CD4-positive, alpha-beta T cell treated with Interferon gamma for 1 hour (primary cell): ENCODE results near the gene FLII.
"Not testable (repeated sequence)": the region's sequence is repeated elsewhere in the genome, so short reads cannot be mapped to it uniquely, and the experiment has no call there.

Experiments used
- DNase-seq: peaks from one replicate; pipeline ENCODE4 v3.0.0-alpha.2; 2020

Gene FLII

GRCh38 chr17:18258356-18259038 lies at the start of gene FLII:
FLII (minus strand) TSS chr17:18258738; CDS start chr17:18258690, 48 bp downstream.
- DNase-seq = peak; percentile 21

GRCh38 chr17:18303206-18303605 lies 44.7 kb upstream of the FLII start:
- not testable (repeated sequence) for DNase-seq

- DNase-seq = no peak
These were observed 42.4 kb upstream of the FLII start for GRCh38 chr17:18300725-18301480.

DNA sequence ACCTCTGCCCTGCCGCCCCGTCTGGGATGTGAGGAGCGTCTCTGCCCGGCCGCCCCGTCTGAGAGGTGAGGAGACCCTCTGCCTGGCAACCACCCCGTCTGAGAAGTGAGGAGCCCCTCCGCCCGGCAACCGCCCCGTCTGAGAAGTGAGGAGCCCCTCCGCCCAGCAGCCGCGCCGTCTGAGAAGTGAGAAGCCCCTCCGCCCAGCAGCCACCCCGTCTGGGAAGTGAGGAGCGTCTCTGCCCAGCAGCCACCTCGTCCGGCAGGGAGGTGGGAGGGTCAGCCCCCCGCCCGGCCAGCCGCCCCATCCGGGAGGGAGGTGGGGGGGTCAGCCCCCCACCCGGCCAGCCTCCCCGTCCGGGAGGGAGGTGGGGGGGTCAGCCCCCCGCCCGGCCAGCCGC lies 39.5 kb upstream of the FLII start:
- not testable (repeated sequence) for DNase-seq

DNA sequence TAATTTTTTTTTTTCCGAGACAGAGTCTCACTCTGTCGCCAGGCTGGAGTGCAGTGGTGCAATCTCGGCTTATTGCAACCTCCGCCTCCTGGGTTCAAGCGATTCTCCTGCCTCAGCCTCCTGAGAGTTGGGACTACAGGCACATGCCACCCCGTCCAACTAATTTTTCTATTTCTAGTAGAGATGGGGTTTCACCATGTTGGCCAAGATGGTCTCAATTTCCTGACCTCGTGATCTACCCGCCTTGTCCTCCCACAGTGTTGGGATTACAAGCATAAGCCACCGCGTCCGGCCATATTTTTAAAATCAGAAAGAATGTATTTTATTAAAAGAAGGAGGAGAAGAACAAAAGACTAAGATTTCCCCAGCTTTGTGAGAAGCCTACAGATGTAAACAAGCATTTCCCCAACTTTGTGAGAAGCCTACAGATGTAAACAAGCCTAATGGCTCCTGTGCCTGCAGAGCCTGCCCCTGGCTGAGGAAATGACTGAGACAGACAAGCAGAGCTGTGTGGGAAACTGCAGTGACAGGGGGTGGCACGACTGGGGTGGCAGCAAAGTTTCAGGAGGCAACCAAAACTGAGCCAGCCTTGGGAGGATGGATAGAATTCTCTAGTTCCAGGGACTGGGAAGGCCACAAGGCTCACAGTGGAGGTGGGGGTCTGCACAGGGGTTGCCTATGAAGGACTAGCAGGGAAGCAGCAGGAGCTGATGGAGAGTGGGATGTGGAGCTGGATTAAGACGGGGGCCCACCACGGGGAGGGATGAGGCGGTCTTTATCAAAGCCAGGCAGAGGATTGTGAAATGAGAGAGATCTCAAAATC lies 33.4 kb upstream of the FLII start:
- DNase-seq = no peak

DNA sequence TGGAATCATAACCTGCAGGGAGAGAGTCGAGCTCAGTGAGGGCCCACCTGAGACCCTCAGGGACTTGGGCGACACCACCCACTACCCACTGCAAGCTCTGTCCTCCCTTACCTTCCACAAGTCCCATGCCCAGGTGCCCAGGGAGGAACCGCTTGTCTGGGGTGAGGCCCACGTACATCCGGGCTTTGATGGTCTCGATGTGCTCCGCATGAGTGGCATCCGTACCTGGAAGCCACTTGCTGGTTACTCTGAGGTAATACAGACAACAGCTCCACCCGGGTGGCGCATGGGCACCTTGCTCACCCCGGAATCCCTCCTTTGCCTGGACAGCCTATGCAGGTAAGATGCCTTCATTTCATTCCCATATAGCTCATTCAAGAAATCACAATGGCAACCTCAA lies 26.8 kb upstream of the FLII start:
- no peak for DNase-seq

DNA sequence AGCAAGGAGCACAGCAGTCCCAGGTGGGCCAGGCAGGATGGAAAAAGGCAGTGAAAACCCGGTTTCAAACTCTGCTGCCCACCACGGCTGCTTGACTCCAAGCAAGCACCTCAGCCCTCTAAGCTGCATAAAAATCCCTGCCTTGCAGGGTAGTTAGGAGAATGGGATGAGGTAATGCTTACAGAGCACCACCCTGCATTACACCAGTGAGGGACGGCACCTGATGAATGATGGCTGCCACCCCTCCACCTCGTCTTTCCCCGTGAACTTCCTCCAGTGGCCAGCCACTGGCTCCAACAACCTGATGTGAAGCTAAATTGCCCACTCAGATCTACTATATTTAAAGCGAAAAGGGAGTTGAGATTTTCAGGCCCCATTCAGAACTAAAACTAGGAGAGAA lies 23.2 kb upstream of the FLII start:
- DNase-seq = no peak

GRCh38 chr17:18280766-18281371 lies 22.3 kb upstream of the FLII start:
- DNase-seq = no peak

DNA sequence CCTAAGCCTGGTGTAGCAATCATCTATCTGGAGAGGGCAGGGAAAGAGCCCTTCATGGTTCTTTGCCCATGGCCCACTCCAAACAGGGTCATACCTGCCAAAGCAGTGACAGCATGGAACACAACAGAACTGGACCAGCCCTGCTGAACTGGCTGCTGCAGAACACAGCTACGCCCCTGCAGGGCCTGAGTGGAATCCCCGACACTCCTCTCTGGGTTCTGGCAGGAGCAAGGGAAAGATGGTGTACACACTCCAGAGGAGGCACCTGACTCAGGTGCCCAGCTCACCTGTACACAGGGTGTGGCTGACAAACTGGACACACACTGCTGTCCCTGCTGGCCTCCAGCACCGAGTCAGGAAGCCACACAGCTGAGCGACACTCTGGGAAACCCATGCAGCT lies 21.7 kb upstream of the FLII start:
- no peak for DNase-seq

- no peak for DNase-seq
These were observed 20.3 kb upstream of the FLII start for GRCh38 chr17:18278867-18279266.

GRCh38 chr17:18277076-18277475 lies 18.5 kb upstream of the FLII start:
- DNase-seq = no peak

GRCh38 chr17:18270046-18270931 lies 11.8 kb upstream of the FLII start:
- DNase-seq = no peak

DNA sequence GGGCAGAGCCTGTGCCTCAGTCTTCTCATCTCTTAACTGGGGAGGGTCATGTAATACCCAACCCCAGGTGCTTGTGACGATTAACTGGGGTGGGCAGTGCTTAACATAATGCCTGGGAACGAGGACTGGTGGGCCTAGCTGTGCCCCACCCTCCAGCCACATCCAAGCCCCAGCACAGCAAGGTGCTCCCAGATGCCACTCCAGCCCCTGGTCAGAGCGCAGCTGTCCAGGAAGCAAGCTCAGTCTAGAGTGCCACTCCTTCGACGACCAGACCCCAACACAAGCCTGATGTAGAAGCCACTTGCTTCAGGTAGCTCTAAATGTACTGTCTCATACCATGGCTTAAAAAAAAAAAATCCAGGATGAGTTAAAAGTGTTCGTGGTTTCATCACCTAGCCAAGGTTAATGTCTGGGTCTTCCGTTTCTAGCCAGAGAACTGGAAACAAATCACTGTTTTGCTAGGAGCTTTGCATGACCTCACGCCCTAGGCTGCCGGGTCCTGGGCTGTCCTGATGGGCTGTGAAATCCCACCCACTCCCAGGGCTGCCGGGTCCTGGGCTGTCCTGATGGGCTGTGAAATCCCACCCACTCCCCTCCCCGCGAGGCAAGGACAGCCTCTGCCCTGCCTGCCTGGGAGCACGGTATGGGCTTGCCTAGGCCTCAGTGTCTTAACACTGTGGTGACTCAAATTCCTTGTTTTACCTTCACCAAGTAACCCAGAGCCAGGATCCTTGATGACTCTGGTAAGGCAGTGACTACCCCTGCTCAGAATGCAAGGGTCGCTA lies 9.6 kb upstream of the FLII start:
- no peak for DNase-seq

- DNase-seq = no peak
These were observed 8.8 kb upstream of the FLII start for GRCh38 chr17:18267366-18267765.

DNA sequence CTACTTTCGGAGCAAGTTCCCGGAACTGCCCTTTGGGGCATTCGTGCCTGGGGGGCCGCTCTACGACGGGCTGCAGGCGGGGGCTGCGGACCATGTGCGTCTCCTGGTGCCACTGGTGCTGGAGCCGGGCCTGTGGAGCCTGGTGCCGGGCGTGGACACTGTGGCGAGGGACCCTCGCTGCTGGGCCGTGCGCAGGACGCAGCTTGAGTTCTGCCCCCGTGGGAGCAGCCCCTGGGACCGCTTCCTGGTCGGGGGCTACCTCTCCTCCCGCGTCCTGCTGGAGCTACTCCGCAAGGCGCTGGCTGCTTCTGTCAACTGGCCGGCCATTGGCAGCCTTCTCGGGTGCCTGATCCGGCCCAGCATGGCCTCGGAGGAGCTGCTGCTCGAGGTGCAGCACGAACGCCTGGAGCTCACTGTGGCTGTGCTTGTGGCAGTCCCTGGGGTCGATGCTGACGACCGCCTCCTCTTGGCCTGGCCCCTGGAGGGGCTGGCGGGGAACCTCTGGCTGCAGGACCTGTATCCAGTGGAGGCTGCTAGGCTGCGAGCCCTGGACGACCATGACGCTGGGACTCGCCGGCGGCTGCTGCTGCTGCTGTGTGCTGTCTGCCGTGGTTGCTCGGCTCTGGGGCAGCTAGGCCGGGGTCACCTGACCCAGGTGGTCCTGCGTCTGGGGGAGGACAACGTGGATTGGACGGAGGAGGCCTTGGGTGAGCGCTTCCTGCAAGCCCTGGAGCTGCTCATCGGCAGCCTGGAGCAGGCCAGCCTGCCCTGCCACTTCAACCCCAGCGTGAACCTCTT lies 5.5 kb upstream of the FLII start:
- no peak for DNase-seq

DNA sequence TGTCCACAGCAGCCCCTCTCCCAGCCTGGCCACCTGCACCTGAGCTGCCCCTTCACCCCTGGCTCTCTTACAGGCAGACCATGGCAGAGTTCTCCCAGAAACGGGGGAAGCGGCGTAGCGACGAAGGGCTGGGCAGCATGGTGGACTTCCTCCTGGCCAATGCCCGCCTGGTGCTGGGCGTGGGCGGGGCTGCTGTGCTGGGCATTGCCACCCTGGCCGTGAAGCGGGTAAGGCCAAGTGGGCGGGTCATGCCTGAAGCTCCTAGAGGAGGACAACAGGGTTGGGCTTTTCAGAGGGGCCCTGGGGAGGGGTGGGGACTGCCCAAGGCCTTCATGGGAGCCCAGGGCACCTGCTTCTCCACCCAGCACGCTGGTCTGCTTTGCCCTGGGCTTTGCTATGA lies 4.1 kb upstream of the FLII start:
- no peak for DNase-seq

GRCh38 chr17:18262111-18262510 lies 3.6 kb upstream of the FLII start:
- DNase-seq = no peak

- no peak for DNase-seq
These were observed 3.1 kb upstream of the FLII start for GRCh38 chr17:18261659-18262058.

GRCh38 chr17:18261146-18261515 lies 2.6 kb upstream of the FLII start:
- DNase-seq = peak; percentile 31

DNA sequence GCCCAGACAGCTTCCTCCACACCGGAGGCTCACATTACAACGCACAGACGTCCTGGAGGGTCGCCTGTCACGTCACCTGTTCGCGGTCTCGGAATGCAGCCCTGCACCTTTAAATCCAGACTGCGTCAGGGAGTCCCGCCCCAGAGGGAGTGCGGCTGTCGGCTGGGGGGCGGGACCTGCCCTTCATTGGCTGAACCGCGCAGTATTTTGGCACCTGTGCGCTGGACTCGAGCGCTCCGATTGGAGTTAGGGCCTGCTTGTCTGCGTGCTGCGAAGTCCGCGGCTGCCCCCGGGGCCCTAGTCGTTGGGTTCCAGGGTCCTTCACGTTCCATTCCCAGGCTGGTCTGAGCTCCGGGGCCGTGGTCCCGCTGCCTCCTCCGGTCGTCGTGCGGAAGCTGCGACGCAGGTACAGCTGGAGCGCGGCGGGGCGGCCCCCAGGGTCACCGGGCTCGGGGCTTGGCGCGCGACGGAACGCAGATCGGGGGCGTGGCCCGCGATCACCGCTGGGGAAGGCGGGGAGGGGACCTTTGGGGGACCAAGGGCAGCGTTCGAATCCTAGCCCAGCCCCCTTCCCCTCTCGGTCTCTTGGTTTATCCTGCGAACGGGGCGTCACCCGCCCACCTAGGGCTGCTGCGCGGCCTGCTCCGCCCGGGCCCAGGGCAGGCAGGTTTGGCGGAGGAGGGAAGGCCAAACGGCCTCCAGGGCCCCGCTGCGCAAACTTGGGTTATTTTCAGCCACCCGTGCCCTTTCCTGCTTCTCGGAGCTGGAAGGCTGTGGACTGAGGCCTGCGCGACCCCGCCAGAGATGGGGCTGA lies 2.0 kb upstream of the FLII start, which contains the start of gene MIEF2:
Gene MIEF2, plus strand, starts transcription at position 331 of the 814 bp plus-strand sequence. CDS start 2,059 bp downstream, outside the sequence.
- peak; percentile 90 for DNase-seq
